LNCAP (cell line): Measurements from ENCODE around the gene GRIK4.

Source experiments
- TF ChIP-seq, protein P1 (sequence below): fragments of 450-650 bp; IDR thresholded peaks from 2 replicates; pipeline ENCODE4 v1.5.1; 2017; ENCODE audit warnings: mild to moderate bottlenecking

Gene GRIK4

GRCh38 chr11:120877746-120878365 lies 366.3 kb downstream of the GRIK4 start:
- TF ChIP-seq, protein P1, sequence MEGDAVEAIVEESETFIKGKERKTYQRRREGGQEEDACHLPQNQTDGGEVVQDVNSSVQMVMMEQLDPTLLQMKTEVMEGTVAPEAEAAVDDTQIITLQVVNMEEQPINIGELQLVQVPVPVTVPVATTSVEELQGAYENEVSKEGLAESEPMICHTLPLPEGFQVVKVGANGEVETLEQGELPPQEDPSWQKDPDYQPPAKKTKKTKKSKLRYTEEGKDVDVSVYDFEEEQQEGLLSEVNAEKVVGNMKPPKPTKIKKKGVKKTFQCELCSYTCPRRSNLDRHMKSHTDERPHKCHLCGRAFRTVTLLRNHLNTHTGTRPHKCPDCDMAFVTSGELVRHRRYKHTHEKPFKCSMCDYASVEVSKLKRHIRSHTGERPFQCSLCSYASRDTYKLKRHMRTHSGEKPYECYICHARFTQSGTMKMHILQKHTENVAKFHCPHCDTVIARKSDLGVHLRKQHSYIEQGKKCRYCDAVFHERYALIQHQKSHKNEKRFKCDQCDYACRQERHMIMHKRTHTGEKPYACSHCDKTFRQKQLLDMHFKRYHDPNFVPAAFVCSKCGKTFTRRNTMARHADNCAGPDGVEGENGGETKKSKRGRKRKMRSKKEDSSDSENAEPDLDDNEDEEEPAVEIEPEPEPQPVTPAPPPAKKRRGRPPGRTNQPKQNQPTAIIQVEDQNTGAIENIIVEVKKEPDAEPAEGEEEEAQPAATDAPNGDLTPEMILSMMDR: no peak

DNA sequence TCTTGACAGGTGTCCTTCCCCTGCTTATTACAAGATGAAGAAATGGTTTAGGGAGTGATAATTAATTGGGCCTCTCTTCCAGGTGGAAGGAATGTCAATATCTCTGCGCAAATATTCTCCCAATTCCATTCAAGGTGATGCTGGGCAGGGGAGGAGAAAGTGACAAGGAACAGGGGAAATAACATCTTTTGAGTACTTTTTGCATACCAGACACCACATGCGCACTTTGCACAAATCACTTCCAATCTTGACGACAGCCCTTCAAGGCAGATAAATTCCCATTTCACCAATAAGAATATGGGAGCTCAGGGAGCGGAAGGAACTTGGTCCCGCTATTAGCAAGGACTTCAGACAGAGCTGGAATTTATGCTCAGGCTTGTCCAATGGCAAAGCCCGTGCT lies 367.2 kb downstream of the GRIK4 start:
- TF ChIP-seq, protein P1: no peak

- TF ChIP-seq, protein P1: no peak
Measured at GRCh38 chr11:120880498-120881175, 369.1 kb downstream of the GRIK4 start.

GRCh38 chr11:120881596-120881995 lies 370.0 kb downstream of the GRIK4 start:
- TF ChIP-seq, protein P1: no peak

GRCh38 chr11:120882175-120882574 lies 370.6 kb downstream of the GRIK4 start:
- TF ChIP-seq, protein P1: no peak

GRCh38 chr11:120883404-120884080 lies 372.0 kb downstream of the GRIK4 start:
- TF ChIP-seq, protein P1: no peak

GRCh38 chr11:120884154-120885020 lies 372.8 kb downstream of the GRIK4 start:
- TF ChIP-seq, protein P1: no peak
